ENCODE results near the gene SEC61G.

- TF ChIP-seq CTCF (IDR thresholded peaks at IDR 0.05): no peak
- TF ChIP-seq EZH2 (IDR thresholded peaks at IDR 0.05): no peak
- no peak for TF ChIP-seq EZH2phosphoT487 (IDR thresholded peaks at IDR 0.05)
Measured at GRCh38 chr7:54774785-54775740, 16.1 kb upstream of the SEC61G start.

All from neural progenitor cell (in vitro differentiated cells).